HG02884 (cell line): ENCODE measurements around the gene OGFR.
A peak's percentile ranks its signal among the peaks of the same experiment; 100 is the strongest.
"Not testable (repeated sequence)": the region's sequence is repeated elsewhere in the genome, so short reads cannot be mapped to it uniquely, and the experiment has no call there.

Experiments used
- ATAC-seq: cut with Tn5 transposase; IDR thresholded peaks from one replicate; pipeline ENCODE4 v1.9.1; 2021; ENCODE audit warnings: mild to moderate bottlenecking, moderate library complexity; ENCODE audit not compliant: unreplicated experiment

OGFR gene

DNA sequence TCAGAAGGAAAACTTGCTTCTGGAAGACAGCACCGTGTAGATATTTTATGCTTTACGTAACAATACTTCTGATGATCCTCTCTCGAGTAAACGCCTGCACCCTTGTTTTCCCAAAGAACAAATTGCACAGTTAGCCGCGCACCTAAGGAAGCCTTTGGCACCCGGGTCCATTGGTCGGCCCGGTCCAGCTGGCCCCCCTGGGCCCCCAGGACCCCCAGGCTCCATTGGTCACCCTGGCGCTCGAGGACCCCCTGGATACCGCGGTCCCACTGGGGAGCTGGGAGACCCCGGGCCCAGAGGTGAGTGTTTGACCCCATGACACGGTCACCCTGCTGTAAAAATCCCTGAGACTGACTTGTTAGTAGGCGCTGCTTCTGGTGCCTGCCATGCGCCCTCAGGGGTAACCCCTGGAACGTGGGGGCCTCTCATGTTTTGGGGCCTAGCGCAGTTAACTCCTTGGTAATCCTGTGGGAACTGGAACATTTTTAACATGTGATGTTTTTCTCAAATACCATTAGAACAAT is 32.4 kb downstream of the OGFR start:
- no peak for ATAC-seq

DNA sequence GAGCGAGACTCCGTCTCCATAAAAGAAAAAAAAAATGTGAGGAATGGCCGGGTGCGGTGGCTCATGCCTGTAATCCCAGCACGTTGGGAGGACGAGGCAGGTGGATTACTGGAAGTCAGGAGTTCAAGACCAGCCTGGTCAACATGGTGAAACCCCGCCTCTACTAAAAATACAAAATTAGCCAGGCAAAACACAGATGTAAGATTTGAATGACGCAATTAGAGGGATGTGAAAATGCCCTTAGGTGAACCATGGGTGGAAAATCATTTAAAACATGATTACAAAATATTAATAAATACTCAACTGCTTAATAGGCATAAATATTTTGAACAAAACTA is 33.1 kb downstream of the OGFR start:
- ATAC-seq = peak; percentile 23

DNA sequence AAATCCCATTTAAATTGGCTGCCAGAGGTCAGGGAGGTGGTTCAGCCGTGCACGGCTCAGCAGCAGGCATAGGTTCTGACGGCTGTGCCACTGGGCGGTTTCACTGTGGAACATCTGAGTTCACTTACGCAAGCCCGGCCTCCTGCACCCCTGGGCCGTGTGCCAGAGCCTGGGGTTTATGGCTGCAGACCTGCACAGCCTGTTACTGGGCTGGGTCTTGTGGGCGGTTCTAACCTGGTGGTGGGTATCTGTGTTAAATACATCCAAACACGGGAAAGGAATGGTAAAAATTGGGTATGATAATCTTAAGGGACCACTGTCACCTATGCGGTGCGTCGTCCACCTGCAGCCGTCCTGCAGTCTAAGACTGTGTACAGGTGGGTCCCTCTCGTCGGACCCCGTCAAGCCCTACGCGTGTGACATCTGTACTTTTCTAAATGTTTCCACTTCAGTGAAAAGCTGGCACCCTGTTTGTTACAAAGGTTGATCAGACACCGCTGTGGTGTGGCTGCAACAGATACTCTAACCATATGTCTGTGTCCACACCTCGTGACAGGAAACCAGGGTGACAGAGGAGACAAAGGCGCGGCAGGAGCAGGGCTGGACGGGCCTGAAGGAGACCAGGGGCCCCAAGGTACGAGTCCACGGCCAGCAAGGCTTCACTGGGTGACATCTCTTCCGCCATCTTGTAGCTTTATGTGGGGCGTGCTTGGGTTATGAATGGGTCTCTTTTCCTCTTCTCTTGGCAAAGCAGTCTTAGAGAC is 33.7 kb downstream of the OGFR start:
- ATAC-seq = peak; percentile 80

DNA sequence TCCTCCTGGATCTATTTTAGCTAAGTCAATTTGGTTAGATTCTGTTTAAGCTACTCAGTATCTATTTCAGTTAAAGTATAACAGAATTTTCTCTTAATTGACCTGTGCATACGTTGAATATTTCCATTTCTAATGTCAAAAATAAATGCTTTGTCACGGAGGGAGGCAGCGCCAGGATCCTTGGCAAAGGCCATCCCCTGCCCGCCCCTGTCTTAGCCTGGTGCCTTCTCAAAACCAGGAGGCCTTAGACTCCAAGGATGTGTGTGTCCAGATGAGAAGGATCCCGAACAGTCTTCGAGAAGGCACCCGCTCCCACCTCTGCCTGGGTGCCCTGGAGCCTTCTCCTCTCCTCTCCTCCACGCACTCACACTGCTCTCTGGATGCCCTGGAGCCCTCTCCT is 34.6 kb downstream of the OGFR start:
- no peak for ATAC-seq

DNA sequence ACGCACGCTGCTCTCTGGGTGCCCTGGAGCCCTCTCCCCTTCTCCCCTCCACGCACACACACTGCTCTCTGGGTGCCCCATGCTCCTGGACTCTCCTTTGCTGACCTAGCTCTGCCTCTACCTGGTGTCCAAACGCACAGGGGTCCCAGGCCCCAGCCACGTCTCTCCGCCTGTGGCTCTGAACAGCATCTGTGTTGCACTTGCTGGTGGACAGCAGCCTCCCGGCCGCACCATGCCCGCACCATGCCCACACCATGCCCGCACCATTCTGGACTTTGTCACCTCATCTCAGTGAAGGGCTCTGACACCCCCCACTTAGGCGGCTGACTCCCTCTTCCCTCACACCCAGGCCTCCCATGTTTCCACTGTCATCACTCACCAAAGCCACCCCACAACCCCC is 35.2 kb downstream of the OGFR start:
- no peak for ATAC-seq

DNA sequence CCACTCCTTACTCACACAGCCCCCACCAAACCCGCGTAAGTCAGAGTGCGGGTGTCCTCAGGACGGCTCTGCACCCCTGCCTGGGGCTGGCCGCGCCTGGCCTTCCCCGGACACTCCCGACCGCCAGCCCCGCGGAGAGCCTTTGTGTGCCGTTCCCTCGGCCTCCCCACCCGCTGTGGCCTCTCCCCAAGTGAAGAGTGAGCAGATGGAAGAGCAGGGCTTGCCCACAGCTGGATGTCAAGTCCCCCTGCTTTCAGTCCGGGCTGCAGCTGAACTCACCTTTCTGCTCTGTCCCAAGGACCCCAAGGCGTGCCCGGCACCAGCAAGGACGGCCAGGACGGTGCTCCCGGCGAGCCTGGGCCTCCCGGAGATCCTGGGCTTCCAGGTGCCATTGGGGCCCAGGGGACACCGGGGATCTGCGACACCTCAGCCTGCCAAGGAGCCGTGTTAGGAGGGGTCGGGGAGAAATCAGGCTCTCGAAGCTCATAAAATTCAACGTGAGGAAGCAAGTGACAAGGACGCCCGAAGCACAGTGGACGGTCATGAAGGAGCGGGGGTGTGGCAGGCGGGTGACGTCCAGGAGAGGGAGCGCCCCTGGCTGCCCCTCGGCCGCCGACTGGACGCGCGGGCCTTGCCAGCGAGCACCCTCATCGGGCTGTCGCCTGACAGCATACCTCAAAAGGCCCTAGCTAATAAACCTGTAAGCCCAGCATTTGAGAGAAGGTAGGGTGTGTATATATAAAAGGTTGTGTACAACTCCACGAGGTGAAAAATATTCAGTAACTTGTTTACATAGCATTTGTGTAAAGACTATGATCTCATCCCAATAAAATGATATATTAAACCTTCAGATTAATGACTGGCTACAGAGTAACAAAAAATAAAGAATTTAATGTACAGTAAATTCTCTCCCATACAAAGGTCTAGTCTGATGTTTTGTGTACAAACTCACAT is 35.9 kb downstream of the OGFR start:
- no peak for ATAC-seq

DNA sequence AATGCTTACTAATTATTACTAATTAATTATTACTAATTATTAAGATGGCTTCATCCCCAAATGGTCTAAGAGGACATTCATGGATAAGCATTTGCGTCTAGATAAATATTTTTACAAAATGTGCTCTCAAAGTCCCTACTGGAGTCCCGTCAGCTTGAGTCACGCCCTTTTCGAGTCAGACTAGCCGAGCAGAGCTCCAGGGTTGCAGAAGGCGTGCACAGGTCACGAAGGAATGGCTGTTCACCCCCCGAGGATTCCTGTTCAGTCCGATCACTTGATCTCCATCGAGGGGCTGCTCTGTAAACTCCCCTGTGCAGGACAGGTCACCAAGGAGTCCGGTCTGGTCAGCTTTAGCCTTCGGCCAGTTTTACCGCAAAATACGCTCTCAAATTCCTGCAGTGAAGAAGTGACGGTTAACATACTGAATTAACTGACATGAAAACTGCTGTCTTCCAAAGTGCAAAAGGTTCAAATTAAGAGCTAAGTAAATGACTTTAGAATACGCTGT is 37.1 kb downstream of the OGFR start:
- ATAC-seq = no peak

DNA sequence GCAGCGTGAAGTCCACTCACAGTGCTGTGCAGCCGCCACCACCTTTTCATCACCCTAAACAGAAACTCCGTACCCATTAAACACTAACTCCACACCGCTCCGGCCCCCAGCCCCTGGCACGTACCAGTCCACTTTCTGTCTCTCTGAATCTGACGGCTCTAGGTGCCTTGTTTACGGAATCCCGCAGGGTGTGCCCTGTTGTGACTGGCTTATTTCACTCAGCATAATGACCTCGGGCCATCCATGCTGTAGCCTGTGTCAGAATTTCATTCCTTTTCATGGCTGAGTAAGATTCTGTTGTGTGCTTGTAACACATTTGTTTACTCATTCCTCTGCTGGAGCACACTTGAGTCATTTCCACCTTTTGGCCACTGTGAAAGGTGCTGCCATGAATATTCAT is 39.0 kb downstream of the OGFR start:
- ATAC-seq = no peak

DNA sequence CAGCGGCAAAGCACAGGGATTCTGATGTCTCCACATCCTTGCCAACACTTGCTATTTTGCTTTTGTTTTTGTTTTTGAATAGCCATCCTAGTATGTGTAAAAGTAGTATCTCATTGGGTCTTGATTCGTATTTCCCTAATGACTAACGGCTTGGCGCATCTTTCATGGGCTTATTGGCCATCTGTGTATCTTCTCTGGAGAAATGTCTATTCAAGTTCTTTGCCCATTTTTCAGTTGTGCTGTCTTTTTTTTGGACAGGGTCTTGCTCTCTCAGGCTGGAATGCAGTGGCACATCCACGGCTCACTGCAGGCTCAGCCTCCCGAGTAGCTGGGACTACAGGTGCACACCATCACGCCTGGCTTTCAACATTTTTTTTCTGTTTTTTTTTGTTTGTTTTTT is 39.5 kb downstream of the OGFR start:
- no peak for ATAC-seq

DNA sequence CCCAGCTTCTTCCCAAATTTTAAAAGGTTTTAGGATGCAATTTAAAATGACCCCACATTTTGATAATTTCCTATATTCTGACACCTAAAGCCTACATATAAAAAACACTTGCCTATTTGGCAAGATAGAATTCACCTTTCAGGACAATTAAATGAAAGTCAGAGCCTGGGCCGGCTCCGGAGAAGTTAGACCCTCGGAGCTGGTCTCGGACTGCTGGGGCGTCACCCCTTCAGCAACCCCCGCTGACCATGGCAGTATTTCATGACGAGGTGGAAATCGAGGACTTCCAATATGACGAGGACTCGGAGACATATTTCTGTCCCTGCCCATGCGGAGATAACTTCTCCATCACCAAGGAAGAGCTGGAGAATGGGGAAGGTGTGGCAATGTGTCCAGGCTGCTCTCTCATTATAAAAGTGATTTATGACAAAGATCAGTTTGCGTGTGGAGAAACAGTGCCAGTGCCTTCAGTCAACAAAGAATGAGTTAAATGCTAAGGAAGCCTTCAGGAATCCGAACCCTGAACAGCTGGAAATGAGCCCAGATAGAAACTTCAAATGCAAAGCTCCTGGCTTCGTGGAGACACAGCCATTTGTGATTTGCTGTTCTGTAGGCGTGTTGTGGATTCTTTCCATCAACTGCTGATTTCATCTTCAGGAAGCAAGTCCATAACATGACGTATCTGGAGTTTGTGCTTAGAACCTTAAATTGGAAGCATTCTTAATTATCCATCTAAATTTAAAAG is 41.0 kb downstream of the OGFR start:
- no peak for ATAC-seq

DNA sequence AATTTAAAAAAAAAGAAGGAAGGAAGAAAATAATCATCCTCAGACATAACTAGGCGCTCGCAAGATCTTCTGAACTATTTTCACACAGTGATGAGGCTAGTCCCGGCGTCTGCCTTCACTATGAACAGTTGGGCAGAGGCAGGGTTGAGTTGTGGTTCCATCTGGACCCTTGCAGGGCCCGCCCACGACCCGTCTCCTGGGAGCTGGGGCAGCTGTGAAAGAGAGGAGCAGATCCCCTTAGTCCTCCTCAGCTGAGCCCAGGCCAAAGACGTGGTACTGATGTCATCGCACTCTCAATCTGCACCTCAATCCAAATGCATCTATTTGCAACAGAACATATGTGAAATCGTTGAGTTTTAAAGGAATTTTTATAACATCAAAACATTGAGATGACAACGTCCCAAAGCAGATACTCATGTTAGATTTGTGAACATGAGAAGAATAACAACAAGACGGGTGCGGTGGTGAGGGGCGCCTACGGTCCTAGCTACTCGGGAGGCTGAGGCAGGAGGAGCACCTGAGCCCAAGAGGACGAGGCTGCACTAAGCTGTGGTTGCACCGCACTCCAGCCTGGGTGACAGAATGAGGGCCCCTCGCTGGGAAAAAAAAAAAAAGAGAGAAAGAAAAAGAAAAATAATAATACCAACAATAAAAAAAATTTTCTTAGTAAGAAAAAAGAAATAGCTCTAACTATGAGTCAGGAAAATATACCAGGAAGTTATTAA is 41.7 kb downstream of the OGFR start:
- no peak for ATAC-seq

DNA sequence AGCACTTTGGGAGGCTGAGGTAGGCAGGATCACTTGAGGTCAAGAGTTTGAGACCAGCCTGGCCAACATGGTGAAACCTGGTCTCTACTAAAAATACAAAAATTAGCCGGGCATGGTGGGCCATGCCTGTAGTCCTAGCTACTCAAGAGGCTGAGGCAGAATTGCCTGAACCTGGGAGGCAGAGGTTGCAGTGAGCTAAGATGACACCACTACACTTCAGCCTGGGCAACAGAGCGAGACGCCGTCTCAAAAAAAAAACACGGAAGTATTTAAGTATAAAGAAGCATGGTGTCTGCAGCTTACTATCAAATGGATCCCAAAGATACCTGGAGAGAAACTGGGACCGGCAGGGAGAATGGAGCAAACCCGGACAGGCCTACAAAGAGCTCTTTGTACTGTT is 44.3 kb downstream of the OGFR start:
- ATAC-seq = not testable (repeated sequence)

DNA sequence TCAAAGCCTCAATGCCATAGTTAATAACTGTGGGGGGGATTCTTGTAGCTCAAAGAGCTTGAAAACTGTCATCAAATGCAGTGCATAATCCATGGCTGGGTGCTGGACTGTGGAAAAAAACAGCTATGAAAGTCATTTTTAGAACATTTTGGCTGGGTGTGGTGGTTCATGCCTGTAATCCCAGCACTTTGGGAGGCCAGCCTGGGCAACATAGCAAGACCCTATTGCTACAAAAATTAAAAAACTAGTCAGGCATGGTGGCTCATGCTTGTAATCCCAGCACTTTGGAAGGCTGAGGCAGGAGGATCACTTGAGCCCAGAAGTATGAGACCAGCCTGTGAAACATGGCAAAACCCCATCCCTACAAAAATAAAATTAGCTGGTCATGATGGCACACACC is 44.8 kb downstream of the OGFR start:
- ATAC-seq = no peak

DNA sequence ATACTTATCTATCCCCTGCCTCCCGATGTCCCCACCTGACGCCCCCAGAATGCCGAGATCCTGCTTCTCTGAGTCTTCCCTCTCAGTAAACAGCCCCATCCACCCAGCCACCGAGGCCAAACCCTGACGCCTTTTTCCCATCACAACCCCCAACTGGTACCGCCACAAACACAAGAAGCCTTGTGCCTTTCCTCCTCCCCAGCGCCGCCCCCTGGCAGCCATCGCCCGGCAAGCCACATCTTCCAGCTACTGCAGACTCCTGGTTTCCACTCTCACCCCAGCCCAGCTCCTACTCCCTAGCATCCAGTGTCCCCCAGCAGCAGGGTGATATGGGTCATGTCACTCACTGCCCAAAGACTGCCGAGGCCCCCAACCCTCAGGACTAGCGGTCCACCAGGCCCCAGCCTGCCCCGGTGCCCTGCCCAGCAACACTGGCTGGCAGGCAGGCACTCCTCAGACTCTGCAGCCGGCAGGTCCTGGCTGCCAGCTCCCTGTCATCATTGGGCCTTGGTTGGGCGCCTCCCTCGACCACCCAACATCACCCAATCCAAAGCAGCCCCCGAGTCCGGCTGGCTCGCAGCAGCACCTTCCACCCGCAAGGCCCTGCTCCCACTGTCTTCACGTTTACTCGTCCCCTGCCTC is 45.8 kb downstream of the OGFR start:
- ATAC-seq = no peak

DNA sequence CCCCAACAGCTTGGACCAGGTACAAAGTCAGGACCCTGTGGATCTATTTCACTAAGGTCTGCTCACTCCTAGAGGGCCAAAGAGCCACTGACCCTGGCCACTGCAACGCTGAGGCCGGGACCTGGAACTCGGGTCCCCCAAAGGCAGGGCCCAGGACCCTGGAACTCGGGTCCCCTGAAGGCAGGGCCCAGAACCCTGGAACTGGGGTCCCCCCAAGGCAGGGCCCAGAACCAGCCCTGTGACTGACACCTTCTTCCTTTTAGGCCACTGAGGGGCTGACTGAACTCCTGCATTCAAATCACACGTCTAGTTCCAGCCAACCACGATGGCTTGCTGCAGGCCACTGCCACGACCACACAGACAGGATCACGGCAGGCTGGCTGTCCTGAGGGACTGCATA is 47.6 kb downstream of the OGFR start:
- ATAC-seq = no peak

DNA sequence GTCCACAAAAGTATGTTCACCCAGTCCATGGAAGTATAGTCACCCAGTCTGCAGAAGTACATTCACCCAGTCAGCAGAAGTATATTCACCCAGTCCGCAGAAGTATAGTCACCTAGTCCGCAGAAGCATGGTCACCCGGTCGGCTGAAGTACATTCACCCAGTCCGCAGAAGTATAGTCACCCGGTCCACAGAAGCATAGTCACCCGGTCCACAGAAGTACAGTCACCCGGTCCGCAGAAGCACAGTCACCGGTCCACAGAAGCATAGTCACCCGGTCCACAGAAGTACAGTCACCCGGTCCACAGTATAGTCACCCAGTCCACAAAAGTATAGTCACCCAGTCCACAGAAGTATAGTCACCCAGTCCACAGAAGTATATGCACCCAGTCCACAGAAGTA is 48.2 kb downstream of the OGFR start:
- ATAC-seq = no peak

DNA sequence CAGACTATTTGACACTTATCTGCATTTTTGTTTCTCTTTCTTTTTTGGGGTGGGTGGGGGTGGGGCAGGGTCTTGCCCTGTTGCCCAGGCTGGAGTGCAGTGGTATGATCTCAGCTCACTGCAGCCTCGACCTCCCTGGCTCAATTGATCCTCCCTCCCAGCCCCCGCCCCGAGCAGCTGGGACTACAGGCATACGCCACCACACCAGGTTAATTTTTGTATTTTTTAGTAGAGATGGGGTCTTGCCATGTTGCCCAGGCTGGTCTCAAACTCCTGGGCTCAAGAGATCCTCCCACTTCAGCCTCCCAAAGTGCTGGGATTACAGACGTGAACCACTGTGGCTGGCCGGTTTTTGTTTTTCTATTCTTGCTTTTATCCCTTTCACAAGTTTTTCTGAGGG is 48.7 kb downstream of the OGFR start:
- ATAC-seq = not testable (repeated sequence)

DNA sequence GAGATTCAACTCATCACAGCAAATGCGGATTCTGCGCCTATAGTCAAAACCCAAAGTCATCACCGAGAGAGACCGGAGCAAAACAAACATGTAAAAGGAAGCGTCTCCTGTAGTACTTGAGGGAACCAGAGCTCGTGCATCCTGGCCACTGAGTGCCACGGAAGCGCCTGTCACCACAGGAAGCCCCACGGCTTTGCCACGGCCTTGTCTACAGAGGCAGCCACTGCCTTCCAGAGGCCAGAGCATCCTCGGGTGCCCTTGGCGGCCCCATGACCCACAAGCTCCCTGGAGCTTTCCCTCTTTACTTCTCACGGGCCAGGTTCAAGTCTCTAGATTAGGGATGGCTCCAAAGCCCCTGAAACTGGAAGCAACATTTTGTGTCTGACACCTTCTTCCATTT is 49.5 kb downstream of the OGFR start:
- ATAC-seq = no peak

DNA sequence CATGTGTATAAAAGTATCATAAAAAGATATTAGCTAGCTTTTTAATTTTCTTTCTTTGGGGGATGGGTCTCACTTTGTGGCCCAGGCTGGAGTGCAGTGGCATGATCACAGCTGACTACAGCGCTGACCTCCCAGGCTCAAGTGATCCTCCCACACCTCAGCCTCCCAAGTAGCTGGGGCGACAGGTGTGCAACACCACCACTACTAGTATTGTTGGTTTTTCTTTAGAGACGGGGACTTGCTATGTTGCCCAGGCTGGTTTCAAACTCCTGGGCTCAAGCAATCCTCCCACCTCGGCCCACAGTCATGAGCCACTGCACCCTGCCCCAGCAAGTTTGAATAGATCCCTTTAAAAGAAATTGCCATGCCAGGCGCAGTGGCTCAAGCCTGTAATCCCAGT is 50.5 kb downstream of the OGFR start:
- ATAC-seq = no peak
